CD4-positive, CD25-positive, alpha-beta regulatory T cell (primary cell): ENCODE measurements around the gene ALDH1A2. TPM values are rescaled to one million over a fixed set of nuclear protein-coding genes. Genes with fewer than 3 reads are reported as not detected.

Experiments used
- ATAC-seq, 2 donors: fragments of 150-1000 bp; cut with Tn5 transposase; one replicate each; pipeline ENCODE4 v1.10.0; 2021; ENCODE audit warnings: low read depth in 2 of 2, moderate number of reproducible peaks in 2 of 2, moderate library complexity in 1 of 2
- DNase-seq, 3 donors: peaks; one replicate each; pipeline versions ENCODE4 v3.0.0 to v3.0.0-alpha.2; 2012 to 2022; ENCODE audit warnings: mixed read lengths in 1 of 3
- H3K27ac ChIP-seq: one replicate; pipeline ENCODE4 v1.7.0; 2013; ENCODE audit warnings: mild to moderate bottlenecking, low read length; ENCODE audit not compliant: insufficient read depth, poor library complexity, severe bottlenecking
- H3K27me3 ChIP-seq: one replicate; pipeline ENCODE4 v1.7.0; 2013; ENCODE audit warnings: low read length; ENCODE audit not compliant: control insufficient read depth, insufficient read depth
- H3K36me3 ChIP-seq: one replicate; pipeline ENCODE4 v1.7.0; 2013; ENCODE audit warnings: mild to moderate bottlenecking, low read length, moderate library complexity; ENCODE audit not compliant: control insufficient read depth, insufficient read depth
- H3K4me1 ChIP-seq: 2 replicates; pipeline ENCODE4 v1.7.0; 2013; ENCODE audit warnings: mild to moderate bottlenecking, low read length; ENCODE audit not compliant: insufficient read depth, control insufficient read depth, poor library complexity, severe bottlenecking
- H3K4me3 ChIP-seq: one replicate; pipeline ENCODE4 v1.7.0; 2013; ENCODE audit warnings: low read depth, mild to moderate bottlenecking, low read length, moderate library complexity
- H3K9me3 ChIP-seq, 2 experiments: 1 replicate in 1 of 2; 2 replicates in 1 of 2; pipeline ENCODE4 v1.7.0; 2013; ENCODE audit warnings: low read length in 2 of 2, mild to moderate bottlenecking in 1 of 2, moderate library complexity in 1 of 2; ENCODE audit not compliant: control insufficient read depth in 2 of 2
- H3K27ac Mint-ChIP-seq, 3 donors: one replicate each; pipeline ENCODE4 v1.8.0; 2020 to 2022; ENCODE audit warnings: mild to moderate bottlenecking in 3 of 3, mixed read lengths in 3 of 3, moderate library complexity in 2 of 3
- H3K27me3 Mint-ChIP-seq: one replicate; pipeline ENCODE4 v1.8.0; 2022; ENCODE audit warnings: mild to moderate bottlenecking, mixed read lengths
- H3K36me3 Mint-ChIP-seq: one replicate; pipeline ENCODE4 v1.8.0; 2020; ENCODE audit warnings: mixed read lengths
- H3K4me1 Mint-ChIP-seq, 4 donors: one replicate each; pipeline ENCODE4 v1.8.0; 2020 to 2022; ENCODE audit warnings: mixed read lengths in 4 of 4, mild to moderate bottlenecking in 1 of 4
- H3K4me3 Mint-ChIP-seq, 4 donors: one replicate each; pipeline ENCODE4 v1.8.0; 2020 to 2022; ENCODE audit warnings: mild to moderate bottlenecking in 4 of 4, mixed read lengths in 4 of 4, moderate library complexity in 3 of 4
- H3K9me3 Mint-ChIP-seq, 7 donors: one replicate each; pipeline ENCODE4 v1.8.0; 2020 to 2022; ENCODE audit warnings: mixed read lengths in 7 of 7, mild to moderate bottlenecking in 3 of 7, moderate library complexity in 2 of 7
- polyA plus RNA-seq, 4 donors: library from polyadenylated mRNA; unstranded; fragments of 300-500 nt; fragmentation: Illumina TruSeq; gene quantifications; one replicate each; pipeline ENCODE4 v1.2.3, GENCODE V29; 2021
- total RNA-seq: library from RNA; stranded (reverse); gene quantifications from one replicate; pipeline ENCODE4 v1.2.3, GENCODE V29; 2022

Gene ALDH1A2
- total and polyA plus RNA-seq, 5 donors from 2014 or later: not detected

DNA sequence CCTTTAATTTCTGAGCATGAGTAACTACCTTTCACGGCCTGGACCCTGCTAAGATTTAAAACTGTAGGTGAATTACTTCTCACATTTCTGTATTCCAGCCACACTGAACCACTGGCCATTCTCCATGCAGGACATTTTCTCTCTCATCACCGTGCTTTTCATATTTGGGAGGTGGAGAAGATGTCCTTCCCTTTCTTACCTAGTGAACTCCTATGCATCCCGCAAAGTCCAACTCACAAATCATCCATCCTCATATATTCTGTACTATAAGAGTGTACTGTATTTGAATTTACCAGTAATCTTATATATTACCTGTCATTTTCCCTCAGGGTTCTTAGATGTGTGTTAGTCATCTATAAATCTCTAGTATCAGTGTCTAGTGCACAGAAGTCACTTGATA, 139.9 kb downstream of the ALDH1A2 start:
- Mint-ChIP-seq H3K9me3 (peaks cover 0 to 2% (median 0%) of the 10 kb centered on the region in 7 donors), H3K36me3 (no peaks in the 10 kb centered on the region), H3K27ac (no peak overlapping the region), H3K4me1 (no peaks in the 10 kb centered on the region), H3K27me3 (no peaks in the 10 kb centered on the region), H3K4me3 (no peak overlapping the region)
- Histone ChIP-seq H3K27me3 (peaks cover 5% of the 10 kb centered on the region), H3K4me3 (no peak overlapping the region), H3K27ac (no peak overlapping the region), H3K36me3 (no peaks in the 10 kb centered on the region), H3K4me1 (no peaks in the 10 kb centered on the region), H3K9me3 (no peaks in the 10 kb centered on the region)
- DNase-seq: no peak
- no peak for ATAC-seq

DNA sequence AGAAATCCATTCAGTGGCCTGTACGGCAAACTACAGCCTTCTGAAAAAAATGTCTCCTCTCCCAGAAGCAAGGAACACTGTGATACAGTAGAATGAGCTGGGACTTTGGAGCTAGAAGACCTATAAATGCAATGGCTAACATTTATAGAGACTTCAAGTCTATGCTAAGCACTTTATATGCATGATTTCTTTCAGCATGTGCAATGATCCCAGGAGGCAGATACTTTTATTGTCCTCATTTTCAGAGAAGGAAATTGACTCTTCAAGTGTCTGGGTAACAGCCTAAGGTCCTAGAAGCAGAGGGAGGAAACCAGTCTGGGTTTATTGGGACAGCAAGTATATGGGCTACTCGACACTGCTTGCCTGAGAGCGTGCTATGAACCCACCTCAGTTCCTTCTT, 140.9 kb downstream of the ALDH1A2 start:
- Mint-ChIP-seq H3K4me1 (no peaks in the 10 kb centered on the region), H3K27me3 (peaks cover 3% of the 10 kb centered on the region), H3K4me3 (no peak overlapping the region), H3K27ac (no peak overlapping the region), H3K36me3 (no peaks in the 10 kb centered on the region), H3K9me3 (peaks cover 0 to 2% (median 0%) of the 10 kb centered on the region in 7 donors)
- Histone ChIP-seq H3K9me3 (no peaks in the 10 kb centered on the region), H3K4me1 (no peaks in the 10 kb centered on the region), H3K27me3 (peaks cover 5% of the 10 kb centered on the region), H3K27ac (no peak overlapping the region), H3K4me3 (no peak overlapping the region), H3K36me3 (no peaks in the 10 kb centered on the region)
- ATAC-seq (no peak), DNase-seq (no peak)

DNA sequence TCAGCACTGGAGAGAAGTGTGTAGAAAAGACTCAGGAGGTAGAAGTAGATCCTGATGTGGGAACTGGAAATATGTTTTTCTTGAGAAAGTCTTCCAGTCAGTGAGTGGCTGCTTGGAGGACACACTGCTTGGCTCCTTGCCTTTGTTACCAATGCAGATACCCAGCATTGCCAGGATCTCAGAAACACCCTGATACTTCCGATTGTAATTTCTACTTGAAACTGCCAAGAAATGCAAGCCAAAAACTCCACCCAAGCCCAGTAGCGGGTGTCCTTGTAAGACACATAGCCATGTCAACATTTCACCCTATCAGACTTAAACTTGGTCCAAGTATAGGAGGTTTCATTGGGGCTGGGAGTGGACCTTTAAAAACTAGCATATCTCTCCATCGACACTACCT, 141.8 kb downstream of the ALDH1A2 start:
- H3K27ac Mint-ChIP-seq: no peak overlapping the region
- peaks cover 6% of the 10 kb centered on the region for H3K27me3 Mint-ChIP-seq
- H3K27me3 ChIP-seq: peaks cover 5% of the 10 kb centered on the region
- ATAC-seq (no peak), DNase-seq (no peak)
- H3K36me3 Mint-ChIP-seq: no peaks in the 10 kb centered on the region
- H3K4me3 Mint-ChIP-seq: no peak overlapping the region
- H3K27ac ChIP-seq: no peak overlapping the region
- H3K4me1 ChIP-seq: no peaks in the 10 kb centered on the region
- no peaks in the 10 kb centered on the region for H3K36me3 ChIP-seq
- no peak overlapping the region for H3K4me3 ChIP-seq
- H3K9me3 Mint-ChIP-seq: peaks cover 0 to 1% (median 0%) of the 10 kb centered on the region in 7 donors
- no peaks in the 10 kb centered on the region for H3K4me1 Mint-ChIP-seq
- H3K9me3 ChIP-seq: no peaks in the 10 kb centered on the region

DNA sequence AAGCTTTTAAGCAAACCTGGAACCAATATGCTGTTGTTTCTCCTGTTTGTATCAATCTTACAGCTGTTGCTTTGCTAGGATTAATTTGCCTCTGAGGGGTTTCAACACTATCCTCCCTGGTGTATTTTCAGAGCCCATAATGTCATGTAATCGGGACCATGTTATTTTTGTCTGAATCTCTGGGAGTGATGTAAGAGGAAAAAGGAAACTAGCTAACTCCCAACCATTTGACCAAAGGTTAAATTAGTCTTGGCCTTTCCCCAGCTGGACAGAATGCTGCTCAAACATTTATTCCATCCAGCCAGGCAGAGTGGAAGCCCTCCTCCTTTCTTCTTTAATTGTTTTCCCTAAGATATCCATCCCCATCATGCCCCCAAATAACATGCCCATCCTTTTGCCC, 142.2 kb downstream of the ALDH1A2 start:
- peaks cover 0 to 1% (median 0%) of the 10 kb centered on the region in 7 donors for H3K9me3 Mint-ChIP-seq
- Histone ChIP-seq H3K4me1 (no peaks in the 10 kb centered on the region), H3K27ac (no peak overlapping the region), H3K4me3 (no peak overlapping the region), H3K9me3 (no peaks in the 10 kb centered on the region), H3K36me3 (no peaks in the 10 kb centered on the region), H3K27me3 (peaks cover 5% of the 10 kb centered on the region)
- no peaks in the 10 kb centered on the region for H3K36me3 Mint-ChIP-seq
- H3K4me1 Mint-ChIP-seq: no peaks in the 10 kb centered on the region
- no peak for DNase-seq
- no peak overlapping the region for H3K27ac Mint-ChIP-seq
- ATAC-seq: no peak
- H3K27me3 Mint-ChIP-seq: peaks cover 6% of the 10 kb centered on the region
- H3K4me3 Mint-ChIP-seq: no peak overlapping the region

DNA sequence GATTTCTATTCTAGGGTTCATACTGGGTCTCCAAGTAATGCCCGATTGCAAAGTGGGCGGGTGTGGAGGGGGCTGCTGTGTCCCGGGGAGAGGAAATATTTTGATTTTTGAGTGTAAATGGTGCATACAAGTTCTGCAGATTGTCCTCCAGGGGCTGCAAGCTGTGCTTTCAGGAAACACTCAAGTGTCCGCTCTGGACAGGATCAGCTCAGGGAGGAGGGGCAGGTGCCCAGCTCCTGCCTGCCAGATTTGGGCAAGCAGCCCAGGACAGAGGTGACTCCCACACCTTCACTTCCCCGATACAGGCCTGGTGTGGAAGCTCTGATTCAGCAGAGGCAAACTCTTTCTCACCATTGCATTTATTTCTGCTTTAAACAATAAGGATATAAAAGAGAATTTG, 142.7 kb downstream of the ALDH1A2 start:
- peaks cover 5% of the 10 kb centered on the region for H3K27me3 ChIP-seq
- Mint-ChIP-seq H3K27ac (no peak overlapping the region), H3K4me3 (no peak overlapping the region)

DNA sequence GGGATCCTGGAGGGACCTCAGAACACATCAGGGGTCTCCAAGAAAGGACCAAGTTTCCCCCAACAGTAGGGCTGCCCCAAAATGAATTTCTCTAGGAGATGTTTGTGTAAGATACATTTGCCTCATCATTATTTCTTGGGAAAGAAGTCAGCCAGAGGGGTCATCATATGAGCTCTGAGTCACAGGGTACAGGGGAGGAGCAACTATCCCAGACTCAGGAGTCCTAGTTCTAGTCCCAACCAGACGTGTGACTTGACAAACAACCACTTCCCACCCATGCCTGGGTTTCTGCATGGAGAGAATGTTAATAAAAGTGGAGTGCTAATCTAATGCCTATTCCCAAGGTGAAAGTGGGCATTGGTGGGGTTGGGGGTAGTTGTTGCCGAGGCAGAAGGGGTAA, 144.1 kb downstream of the ALDH1A2 start:
- no peaks in the 10 kb centered on the region for H3K36me3 ChIP-seq
- no peaks in the 10 kb centered on the region for H3K4me1 ChIP-seq
- H3K4me3 ChIP-seq: no peak overlapping the region
- H3K27me3 ChIP-seq: peaks cover 5% of the 10 kb centered on the region
- no peak overlapping the region for H3K27ac ChIP-seq
- peaks cover 0 to 1% (median 0%) of the 10 kb centered on the region in 7 donors for H3K9me3 Mint-ChIP-seq
- H3K4me1 Mint-ChIP-seq: no peaks in the 10 kb centered on the region
- no peak overlapping the region for H3K4me3 Mint-ChIP-seq
- H3K36me3 Mint-ChIP-seq: no peaks in the 10 kb centered on the region
- H3K27ac Mint-ChIP-seq: no peak overlapping the region
- peaks cover 10% of the 10 kb centered on the region for H3K27me3 Mint-ChIP-seq
- ATAC-seq (no peak), DNase-seq (no peak)
- no peaks in the 10 kb centered on the region for H3K9me3 ChIP-seq

More for the DNA sequence above, 142.7 kb downstream of the ALDH1A2 start:
- H3K4me3 ChIP-seq: no peak overlapping the region
- H3K9me3 ChIP-seq: no peaks in the 10 kb centered on the region
- H3K4me1 Mint-ChIP-seq: no peaks in the 10 kb centered on the region
- no peaks in the 10 kb centered on the region for H3K36me3 Mint-ChIP-seq
- H3K9me3 Mint-ChIP-seq: peaks cover 0 to 1% (median 0%) of the 10 kb centered on the region in 7 donors
- H3K4me1 ChIP-seq: no peaks in the 10 kb centered on the region
- peaks cover 6% of the 10 kb centered on the region for H3K27me3 Mint-ChIP-seq
- no peak for DNase-seq
- no peak for ATAC-seq
- H3K27ac ChIP-seq: no peak overlapping the region
- H3K36me3 ChIP-seq: no peaks in the 10 kb centered on the region

DNA sequence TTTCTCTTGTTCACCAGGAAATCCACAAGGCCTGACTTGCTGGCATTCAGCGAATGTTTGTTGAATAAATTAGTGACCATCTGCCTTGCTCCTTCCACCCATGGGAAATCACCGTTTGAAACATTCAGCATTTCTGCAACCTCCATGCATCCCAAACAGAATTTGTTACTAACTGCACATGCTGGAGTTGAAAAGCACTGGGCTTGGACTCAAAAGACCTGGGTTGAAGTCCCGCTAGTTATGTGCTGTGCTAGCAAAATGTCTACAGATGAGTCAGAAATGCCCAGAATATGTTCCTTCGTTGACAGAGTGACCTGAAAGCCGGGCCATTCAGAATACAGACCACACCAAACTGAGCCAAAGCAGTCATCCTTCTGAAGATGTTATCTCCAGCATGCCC, 144.6 kb downstream of the ALDH1A2 start:
- H3K27ac Mint-ChIP-seq: no peak overlapping the region

DNA sequence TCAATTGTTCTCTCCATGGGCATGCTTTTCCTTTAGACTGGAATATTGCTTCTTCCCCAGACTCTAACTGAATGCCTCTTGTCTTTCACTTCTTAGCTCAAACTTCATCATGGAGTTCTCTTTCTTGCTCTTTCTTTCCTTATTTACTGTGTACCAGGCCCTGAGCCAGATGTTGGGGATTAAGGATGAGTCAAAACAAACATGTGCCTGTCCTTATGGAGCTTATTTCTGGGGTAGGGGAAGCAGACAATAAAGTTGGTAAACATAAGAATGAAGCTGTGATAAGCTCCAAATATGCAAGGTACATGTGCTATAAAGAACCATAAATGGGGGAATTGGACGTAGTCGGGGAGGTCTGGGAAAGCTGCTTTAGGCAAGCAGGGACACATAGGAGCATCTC, 145.8 kb downstream of the ALDH1A2 start:
- H3K27ac Mint-ChIP-seq: no peak overlapping the region
- no peak for DNase-seq

More for the DNA sequence above, 144.6 kb downstream of the ALDH1A2 start:
- no peaks in the 10 kb centered on the region for H3K9me3 ChIP-seq
- H3K4me3 ChIP-seq: no peak overlapping the region
- Mint-ChIP-seq H3K27me3 (peaks cover 10% of the 10 kb centered on the region), H3K36me3 (no peaks in the 10 kb centered on the region), H3K4me3 (no peak overlapping the region), H3K9me3 (peaks cover 0 to 1% (median 0%) of the 10 kb centered on the region in 7 donors), H3K4me1 (no peaks in the 10 kb centered on the region)
- H3K36me3 ChIP-seq: no peaks in the 10 kb centered on the region
- H3K4me1 ChIP-seq: no peaks in the 10 kb centered on the region
- peaks cover 5% of the 10 kb centered on the region for H3K27me3 ChIP-seq
- no peak for DNase-seq
- ATAC-seq: no peak
- no peak overlapping the region for H3K27ac ChIP-seq

More for the DNA sequence above, 145.8 kb downstream of the ALDH1A2 start:
- Histone ChIP-seq H3K27ac (no peak overlapping the region), H3K36me3 (no peaks in the 10 kb centered on the region), H3K4me1 (no peaks in the 10 kb centered on the region), H3K4me3 (no peak overlapping the region), H3K9me3 (no peaks in the 10 kb centered on the region), H3K27me3 (peaks cover 5% of the 10 kb centered on the region)
- H3K9me3 Mint-ChIP-seq: peaks cover 0 to 1% (median 0%) of the 10 kb centered on the region in 7 donors
- H3K4me3 Mint-ChIP-seq: no peak overlapping the region
- no peaks in the 10 kb centered on the region for H3K36me3 Mint-ChIP-seq
- ATAC-seq: no peak
- peaks cover 10% of the 10 kb centered on the region for H3K27me3 Mint-ChIP-seq
- H3K4me1 Mint-ChIP-seq: no peaks in the 10 kb centered on the region
